ENCODE results near the gene PSME1.
A peak's percentile ranks its signal among the peaks of the same experiment; 100 is the strongest.

PSME1 gene

DNA sequence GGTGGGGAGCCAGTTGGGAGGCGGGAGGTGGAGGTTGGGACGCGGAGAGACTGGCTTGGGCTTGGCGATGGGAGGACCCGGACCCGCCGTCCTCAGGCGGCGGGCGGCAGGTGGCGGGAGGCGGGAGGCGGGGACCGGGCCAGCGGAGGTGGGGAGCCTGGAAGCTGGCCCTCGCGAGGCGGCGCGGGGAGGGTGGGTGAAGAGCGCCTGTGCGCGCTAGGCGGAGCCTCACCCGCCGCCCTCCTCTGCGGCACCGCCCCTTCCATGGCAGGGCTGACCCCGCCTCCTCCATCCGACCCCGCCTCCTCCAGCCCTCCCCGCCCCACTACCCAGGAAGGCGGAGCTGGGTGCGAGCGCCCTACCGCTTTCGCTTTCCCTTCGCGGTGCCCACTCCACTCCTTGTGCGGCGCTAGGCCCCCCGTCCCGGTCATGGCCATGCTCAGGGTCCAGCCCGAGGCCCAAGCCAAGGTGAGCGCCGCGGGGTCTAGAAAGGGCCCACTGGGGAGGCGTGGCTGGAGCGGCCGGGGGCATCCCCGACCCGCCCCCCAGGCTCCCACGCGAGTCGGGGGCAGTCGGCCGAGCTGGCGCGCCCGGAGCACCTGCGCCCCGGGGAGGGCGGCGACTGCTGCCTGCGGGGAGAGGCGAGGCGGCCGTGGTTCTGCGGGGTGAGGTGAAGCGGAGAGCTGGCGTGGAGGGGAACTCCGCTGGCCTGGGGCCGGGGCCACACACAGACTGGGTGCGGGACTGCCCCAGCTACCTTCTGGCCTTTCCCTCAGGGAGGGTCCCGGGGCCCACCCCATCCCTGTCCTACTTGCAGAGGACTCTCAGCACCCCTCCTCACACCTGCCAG is at the start of gene PSME1:
Gene PSME1 (plus strand): TSS at position 361 of the 850 bp plus-strand sequence. CDS start 69 bp downstream, at position 430.
- Histone ChIP-seq H3K79me2 (ENCODE audit: low read length) (peaks cover 43% of the 10 kb centered on the region), H3K9ac (ENCODE audit: low read length) (peak within 1 kb of the TSS; percentile 81), H3K9me3 (replicated peaks; ENCODE audit: insufficient read depth, low read length) (no peaks in the 10 kb centered on the region), H3K27me3 (replicated peaks; ENCODE audit: insufficient read depth, low read length) (no peaks in the 10 kb centered on the region), H4K20me1 (ENCODE audit: insufficient read depth, low read length) (no peaks in the 10 kb centered on the region), H3K4me1 (ENCODE audit: low read length) (peaks cover 11% of the 10 kb centered on the region; the same call in 1 of the 2 replicates), H3K4me2 (ENCODE audit: low read depth, low read length) (peak within 1 kb of the TSS; percentile 77), H3F3A (ENCODE audit: insufficient read depth, low read length) (0 out of 2 replicates have a peak, but pooled peaks cover 2% of the 10 kb centered on the region), H3K27ac (ENCODE audit: low read length) (peak within 1 kb of the TSS; percentile 35; the same call in 1 of the 2 replicates), H3K9me2 (replicated peaks; ENCODE audit: insufficient read depth, low read length) (no peaks in the 10 kb centered on the region), H2AFZ (ENCODE audit: low read length) (peak within 1 kb of the TSS; percentile 81), H3K36me3 (replicated peaks; ENCODE audit: insufficient read depth, low read length) (0 out of 2 replicates have a peak, but pooled peaks cover 2% of the 10 kb centered on the region), H3K4me3 (ENCODE audit: low read length) (peak within 1 kb of the TSS; percentile 74)
- DNase-seq = peak; percentile 76
- TF ChIP-seq EZH2phosphoT487 (IDR thresholded peaks at IDR 0.05; ENCODE audit: low read length) (no peak), EZH2 (optimal IDR thresholded peaks at IDR 0.05; ENCODE audit: low read depth, low read length) (no peak)
- TF ChIP-seq, protein P1, sequence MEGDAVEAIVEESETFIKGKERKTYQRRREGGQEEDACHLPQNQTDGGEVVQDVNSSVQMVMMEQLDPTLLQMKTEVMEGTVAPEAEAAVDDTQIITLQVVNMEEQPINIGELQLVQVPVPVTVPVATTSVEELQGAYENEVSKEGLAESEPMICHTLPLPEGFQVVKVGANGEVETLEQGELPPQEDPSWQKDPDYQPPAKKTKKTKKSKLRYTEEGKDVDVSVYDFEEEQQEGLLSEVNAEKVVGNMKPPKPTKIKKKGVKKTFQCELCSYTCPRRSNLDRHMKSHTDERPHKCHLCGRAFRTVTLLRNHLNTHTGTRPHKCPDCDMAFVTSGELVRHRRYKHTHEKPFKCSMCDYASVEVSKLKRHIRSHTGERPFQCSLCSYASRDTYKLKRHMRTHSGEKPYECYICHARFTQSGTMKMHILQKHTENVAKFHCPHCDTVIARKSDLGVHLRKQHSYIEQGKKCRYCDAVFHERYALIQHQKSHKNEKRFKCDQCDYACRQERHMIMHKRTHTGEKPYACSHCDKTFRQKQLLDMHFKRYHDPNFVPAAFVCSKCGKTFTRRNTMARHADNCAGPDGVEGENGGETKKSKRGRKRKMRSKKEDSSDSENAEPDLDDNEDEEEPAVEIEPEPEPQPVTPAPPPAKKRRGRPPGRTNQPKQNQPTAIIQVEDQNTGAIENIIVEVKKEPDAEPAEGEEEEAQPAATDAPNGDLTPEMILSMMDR (IDR thresholded peaks at IDR 0.05; ENCODE audit: low read length) = no peak

DNA sequence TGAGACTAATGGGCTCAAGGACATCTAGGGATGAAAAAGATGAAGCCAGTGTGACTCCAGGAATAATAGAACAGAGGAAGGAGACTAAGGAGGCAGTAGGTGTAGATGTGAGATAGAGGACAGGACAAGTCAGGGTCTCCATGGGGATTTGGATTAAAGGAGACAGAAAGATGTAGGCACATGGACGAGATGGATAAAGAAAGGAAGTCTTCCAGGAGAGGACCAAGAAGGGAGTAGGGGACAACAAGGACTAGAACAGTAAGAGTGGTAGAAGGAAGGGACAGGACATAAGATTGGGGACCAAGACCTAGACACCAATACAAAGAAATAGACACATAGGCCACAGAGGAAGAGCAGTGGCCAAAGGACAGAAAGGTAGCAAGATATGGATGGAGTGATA is 49.0 kb upstream of the PSME1 start:
- Histone ChIP-seq H3K4me2 (ENCODE audit: low read depth, low read length) (no peak overlapping the region), H2AFZ (ENCODE audit: low read length) (no peak overlapping the region), H3K79me2 (ENCODE audit: low read length) (no peaks in the 10 kb centered on the region), H3K27ac (ENCODE audit: low read length) (no peak overlapping the region), H3K9me2 (replicated peaks; ENCODE audit: insufficient read depth, low read length) (no peaks in the 10 kb centered on the region), H3K9me3 (replicated peaks; ENCODE audit: insufficient read depth, low read length) (no peaks in the 10 kb centered on the region), H3K4me1 (ENCODE audit: low read length) (no peaks in the 10 kb centered on the region), H4K20me1 (ENCODE audit: insufficient read depth, low read length) (no peaks in the 10 kb centered on the region), H3K4me3 (ENCODE audit: low read length) (no peak overlapping the region), H3K27me3 (replicated peaks; ENCODE audit: insufficient read depth, low read length) (no peaks in the 10 kb centered on the region), H3K9ac (ENCODE audit: low read length) (no peak overlapping the region), H3F3A (ENCODE audit: insufficient read depth, low read length) (no peaks in the 10 kb centered on the region), H3K36me3 (replicated peaks; ENCODE audit: insufficient read depth, low read length) (no peaks in the 10 kb centered on the region)
- DNase-seq = no peak
- TF ChIP-seq EZH2phosphoT487 (IDR thresholded peaks at IDR 0.05; ENCODE audit: low read length) (no peak), EZH2 (optimal IDR thresholded peaks at IDR 0.05; ENCODE audit: low read depth, low read length) (no peak)
- TF ChIP-seq, protein P1 (IDR thresholded peaks at IDR 0.05; ENCODE audit: low read length) = no peak

DNA sequence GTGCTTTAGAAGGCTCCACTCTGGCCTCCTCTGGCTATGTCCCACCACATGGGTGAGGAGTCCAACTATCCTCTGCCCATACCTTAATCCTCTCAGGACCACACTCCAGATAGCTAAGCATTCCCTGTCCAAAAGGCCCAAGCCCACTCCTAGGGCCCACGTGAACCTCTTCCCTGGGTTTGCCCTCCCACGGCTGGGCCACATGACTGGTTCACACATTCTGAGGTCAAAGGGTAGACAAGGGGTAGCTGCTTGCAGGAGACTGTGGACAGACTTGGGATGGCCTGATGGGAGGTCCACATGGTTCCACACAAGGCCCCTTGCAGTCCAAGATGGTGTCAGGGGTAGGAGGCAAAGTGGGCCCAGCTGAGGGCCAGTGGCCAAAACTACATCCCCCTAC is 47.9 kb upstream of the PSME1 start:
- Histone ChIP-seq H2AFZ (ENCODE audit: low read length) (no peak overlapping the region), H3K9me2 (replicated peaks; ENCODE audit: insufficient read depth, low read length) (no peaks in the 10 kb centered on the region), H3K9ac (ENCODE audit: low read length) (no peak overlapping the region), H3K4me1 (ENCODE audit: low read length) (no peaks in the 10 kb centered on the region), H3K79me2 (ENCODE audit: low read length) (no peaks in the 10 kb centered on the region), H3F3A (ENCODE audit: insufficient read depth, low read length) (no peaks in the 10 kb centered on the region), H3K4me2 (ENCODE audit: low read depth, low read length) (no peak overlapping the region), H3K27me3 (replicated peaks; ENCODE audit: insufficient read depth, low read length) (no peaks in the 10 kb centered on the region), H3K4me3 (ENCODE audit: low read length) (no peak overlapping the region), H3K36me3 (replicated peaks; ENCODE audit: insufficient read depth, low read length) (no peaks in the 10 kb centered on the region), H3K9me3 (replicated peaks; ENCODE audit: insufficient read depth, low read length) (no peaks in the 10 kb centered on the region), H3K27ac (ENCODE audit: low read length) (no peak overlapping the region), H4K20me1 (ENCODE audit: insufficient read depth, low read length) (no peaks in the 10 kb centered on the region)
- TF ChIP-seq EZH2 (optimal IDR thresholded peaks at IDR 0.05; ENCODE audit: low read depth, low read length) (no peak), EZH2phosphoT487 (IDR thresholded peaks at IDR 0.05; ENCODE audit: low read length) (no peak)
- TF ChIP-seq, protein P1 (IDR thresholded peaks at IDR 0.05; ENCODE audit: low read length) = no peak
- DNase-seq = no peak

All from MM.1S (cell line).